ENCODE results near the gene SCD5. TPM values are rescaled to one million over a fixed set of nuclear protein-coding genes. Genes with fewer than 3 reads are reported as not detected.

Gene SCD5
- total RNA-seq, 1 donor from 2014 or later: 57.4 TPM

DNA sequence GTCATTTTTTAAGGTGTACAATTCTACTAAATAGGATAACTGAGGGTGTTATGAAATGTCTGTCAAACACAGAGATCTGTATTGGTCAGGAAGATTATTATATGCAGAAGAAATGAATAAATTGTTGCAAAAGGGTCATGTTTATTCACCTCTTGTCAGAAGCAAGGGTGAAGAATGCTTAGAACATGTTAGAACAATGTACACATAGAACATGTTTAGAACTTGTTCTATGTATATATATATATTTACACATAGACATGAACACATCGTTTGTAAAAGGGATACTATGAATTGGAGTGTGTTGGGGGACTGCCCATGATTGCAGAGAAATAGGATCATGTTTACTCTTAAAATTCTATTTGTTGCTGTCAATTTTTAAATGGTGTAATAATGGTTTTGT, 208.8 kb downstream of the SCD5 start:
- no peak for DNase-seq (ENCODE audit: low read depth)

GRCh38 chr4:82588771-82589270, 209.8 kb downstream of the SCD5 start:
- no peak for DNase-seq (ENCODE audit: low read depth)

DNA sequence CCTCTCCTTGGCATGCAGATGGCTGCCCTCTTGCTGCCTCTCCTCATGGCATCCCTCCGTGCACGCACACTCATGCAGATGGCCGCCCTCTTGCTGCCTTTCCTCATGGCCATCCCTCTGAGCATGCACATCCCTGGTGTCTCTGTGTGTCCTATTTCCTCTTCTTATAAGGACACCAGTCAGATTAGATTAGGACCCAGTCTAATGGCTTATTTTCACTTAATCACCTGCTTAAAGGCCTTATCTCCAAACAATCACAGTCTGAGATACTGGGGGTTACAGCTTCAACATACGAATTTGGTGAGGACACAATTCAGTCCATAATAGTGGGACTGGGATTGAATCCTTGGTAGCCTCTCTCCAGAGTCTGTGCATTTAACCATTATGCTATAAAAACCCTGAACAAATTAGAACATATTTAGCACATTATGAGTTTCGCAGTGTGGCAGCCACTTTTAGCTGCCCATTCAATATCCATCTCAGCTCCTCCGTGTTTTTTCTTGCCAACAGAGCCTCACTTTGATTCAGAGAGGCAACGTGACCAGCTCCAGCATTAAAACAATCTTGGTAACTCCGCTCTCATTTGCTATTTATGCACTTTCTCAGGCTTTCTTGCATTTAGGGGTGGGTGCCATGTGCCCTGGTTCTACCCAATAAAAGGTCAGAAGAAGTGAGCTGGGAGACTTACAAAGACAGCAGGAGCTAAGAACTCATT, 210.6 kb downstream of the SCD5 start:
- no peak for DNase-seq (ENCODE audit: low read depth)

DNA sequence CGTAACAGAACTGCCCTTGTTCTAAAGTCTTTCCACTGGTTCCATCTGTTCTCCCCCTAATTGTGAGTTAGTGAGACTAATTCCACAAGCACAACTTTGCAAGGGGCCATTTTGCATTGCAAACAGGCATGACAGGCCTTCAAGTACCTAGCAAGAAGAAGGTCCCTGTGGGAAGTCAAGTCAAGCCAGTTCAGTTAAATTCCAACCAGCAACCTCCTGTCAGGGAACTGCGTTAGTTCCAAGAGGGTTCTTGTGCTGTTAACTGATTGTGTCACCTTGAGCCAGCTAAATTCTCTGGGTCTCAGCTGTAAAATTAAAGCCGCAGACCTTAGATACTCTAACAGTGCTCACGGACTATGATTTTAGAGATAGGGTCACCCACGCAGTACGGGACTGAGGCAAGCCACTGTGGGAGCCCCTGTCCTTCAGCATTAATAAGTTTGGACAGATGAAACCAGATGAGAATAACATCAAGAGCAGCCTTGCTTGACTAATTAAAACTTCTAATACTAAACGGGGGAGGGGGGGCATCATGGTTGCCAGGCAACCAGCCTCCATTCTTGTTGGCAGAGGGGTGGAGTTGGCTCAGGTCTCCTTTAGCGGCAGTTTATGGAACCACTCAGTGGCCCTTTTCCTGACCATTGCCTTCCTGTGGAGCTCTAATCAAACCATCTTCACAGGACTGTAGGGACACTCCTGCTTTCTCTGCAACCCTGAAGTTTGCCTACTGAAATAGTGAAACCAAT, 212.7 kb downstream of the SCD5 start:
- DNase-seq (ENCODE audit: low read depth): no peak

DNA sequence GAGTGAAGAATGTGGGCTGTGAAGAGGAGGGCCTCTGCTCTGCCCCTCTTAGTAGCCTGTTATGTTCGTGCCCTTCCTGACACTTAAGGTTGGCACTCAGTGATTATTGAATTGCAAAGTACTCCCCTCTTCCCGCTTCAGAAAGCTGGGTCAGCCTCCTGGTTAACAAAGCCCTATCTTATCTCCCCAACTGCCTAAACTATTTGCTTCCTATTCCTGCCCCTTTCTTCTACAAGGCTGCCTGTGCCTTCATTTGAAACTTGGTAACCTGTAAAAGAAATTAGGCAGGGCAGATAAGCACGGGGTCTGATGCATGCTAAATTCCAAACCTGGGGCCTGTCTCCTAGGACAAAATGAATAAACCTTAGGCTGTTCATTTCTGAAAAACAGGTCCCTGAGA, 213.7 kb downstream of the SCD5 start:
- DNase-seq (ENCODE audit: low read depth): no peak

DNA sequence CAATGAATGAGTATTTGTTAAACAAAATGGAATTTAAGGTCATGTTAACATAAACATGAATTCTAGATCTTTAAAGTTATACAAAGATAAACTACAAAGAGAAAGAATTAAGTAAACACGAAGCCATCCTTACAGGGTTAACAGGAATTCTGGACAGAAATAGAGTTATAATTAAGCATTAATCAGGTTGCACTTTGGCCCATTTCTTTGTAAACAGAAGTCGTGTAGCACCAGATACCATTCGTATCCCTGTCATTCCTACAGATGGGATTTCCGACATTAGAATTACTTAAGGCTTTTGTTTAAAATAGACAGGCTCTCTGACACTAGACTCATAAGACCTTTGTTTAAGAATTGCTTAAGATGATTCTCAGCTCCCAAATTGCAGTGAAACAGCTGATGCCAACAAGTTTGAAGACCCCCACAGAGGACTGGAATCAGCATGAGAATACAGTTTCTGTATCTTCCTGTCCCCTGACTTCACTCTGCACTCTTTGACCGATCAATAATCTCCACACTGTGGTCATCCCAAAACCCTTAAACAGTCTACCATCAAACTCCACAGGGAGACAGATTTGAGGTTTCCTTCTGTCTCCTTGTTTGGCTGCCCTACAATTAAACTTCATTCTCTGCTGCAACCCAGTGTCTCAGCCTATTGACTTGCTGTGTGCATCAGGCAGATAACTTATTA, 214.6 kb downstream of the SCD5 start:
- DNase-seq (ENCODE audit: low read depth): no peak

GRCh38 chr4:82579932-82580331, 218.7 kb downstream of the SCD5 start:
- no peak for DNase-seq (ENCODE audit: low read depth)

Other genes with a start within 250 kb of the SCD5 start
- 0.35 and 0.52 TPM in 2 replicates for gene TMEM150C, start 236.8 kb downstream of the SCD5 start, total RNA-seq
- gene SEC31A, start 92.4 kb upstream of the SCD5 start, total RNA-seq: 240 and 381 TPM in 2 replicates
- gene THAP9, start 101.9 kb upstream of the SCD5 start, total RNA-seq: 6.6 and 10.1 TPM in 2 replicates
- 10.3 and 11.5 TPM in 2 replicates for gene LIN54, start 212.0 kb upstream of the SCD5 start, total RNA-seq
- gene COPS4, start 236.4 kb upstream of the SCD5 start, total RNA-seq: 80.6 and 89.5 TPM in 2 replicates

Measured in renal cortical epithelial cell (primary cell).